WERI-Rb-1 (cell line): Measurements from ENCODE around the gene SSTR4.

ENCODE experiments used
- DNase-seq: peaks from one replicate; pipeline ENCODE4 v3.0.0-alpha.2; 2020
- H3K27ac ChIP-seq: fragments of 250-450 bp; sonication (Bioruptor Pico); 2 replicates; pipeline ENCODE4 v1.5.1; 2020; ENCODE audit warnings: mild to moderate bottlenecking, moderate library complexity
- H3K27me3 ChIP-seq: fragments of 250-450 bp; sonication (Bioruptor Pico); 2 replicates; pipeline ENCODE4 v1.5.1; 2021; ENCODE audit warnings: mild to moderate bottlenecking, low read depth, moderate library complexity; ENCODE audit not compliant: insufficient read depth, severe bottlenecking
- H3K36me3 ChIP-seq: fragments of 250-450 bp; sonication (Bioruptor Pico); 2 replicates; pipeline ENCODE4 v1.5.1; 2020; ENCODE audit warnings: mild to moderate bottlenecking, moderate library complexity
- H3K4me3 ChIP-seq: 2 replicates; pipeline ENCODE4 v1.5.1; 2011; ENCODE audit warnings: low read depth, mild to moderate bottlenecking, control low read depth, low read length
- H3K9me3 ChIP-seq: fragments of 250-450 bp; sonication (Bioruptor Pico); 2 replicates; pipeline ENCODE4 v1.5.1; 2021; ENCODE audit warnings: mild to moderate bottlenecking, moderate library complexity; ENCODE audit not compliant: severe bottlenecking
- TF ChIP-seq, protein P1 (sequence below): IDR thresholded peaks from 2 replicates; pipeline ENCODE4 v1.5.1; 2011; ENCODE audit warnings: low read depth, mild to moderate bottlenecking, control low read depth, inconsistent platforms, low read length

SSTR4 gene

DNA sequence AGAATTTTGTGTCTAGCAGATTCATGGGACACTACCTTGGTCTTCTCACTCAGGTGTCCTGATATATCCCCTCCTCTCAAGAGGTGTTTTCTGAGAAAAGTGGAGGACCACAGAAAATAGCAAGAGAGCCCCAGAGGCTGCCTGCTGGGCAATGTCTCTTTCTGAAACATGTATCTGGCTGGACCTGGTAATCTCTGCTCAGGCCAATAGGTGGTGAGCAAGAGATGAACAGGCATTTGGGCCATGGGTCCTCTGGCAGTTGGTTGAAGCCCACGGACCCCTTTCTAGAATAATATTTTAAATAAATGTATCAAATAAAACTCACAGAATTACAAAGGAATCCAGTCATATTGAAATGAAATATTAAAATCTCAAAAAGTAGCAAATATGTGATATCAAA lies 23.1 kb downstream of the SSTR4 start:
- no peak for DNase-seq
- no peak overlapping the region for H3K27ac ChIP-seq
- peaks cover 70% of the 10 kb centered on the region for H3K27me3 ChIP-seq
- H3K36me3 ChIP-seq = no peaks in the 10 kb centered on the region
- TF ChIP-seq, protein P1, sequence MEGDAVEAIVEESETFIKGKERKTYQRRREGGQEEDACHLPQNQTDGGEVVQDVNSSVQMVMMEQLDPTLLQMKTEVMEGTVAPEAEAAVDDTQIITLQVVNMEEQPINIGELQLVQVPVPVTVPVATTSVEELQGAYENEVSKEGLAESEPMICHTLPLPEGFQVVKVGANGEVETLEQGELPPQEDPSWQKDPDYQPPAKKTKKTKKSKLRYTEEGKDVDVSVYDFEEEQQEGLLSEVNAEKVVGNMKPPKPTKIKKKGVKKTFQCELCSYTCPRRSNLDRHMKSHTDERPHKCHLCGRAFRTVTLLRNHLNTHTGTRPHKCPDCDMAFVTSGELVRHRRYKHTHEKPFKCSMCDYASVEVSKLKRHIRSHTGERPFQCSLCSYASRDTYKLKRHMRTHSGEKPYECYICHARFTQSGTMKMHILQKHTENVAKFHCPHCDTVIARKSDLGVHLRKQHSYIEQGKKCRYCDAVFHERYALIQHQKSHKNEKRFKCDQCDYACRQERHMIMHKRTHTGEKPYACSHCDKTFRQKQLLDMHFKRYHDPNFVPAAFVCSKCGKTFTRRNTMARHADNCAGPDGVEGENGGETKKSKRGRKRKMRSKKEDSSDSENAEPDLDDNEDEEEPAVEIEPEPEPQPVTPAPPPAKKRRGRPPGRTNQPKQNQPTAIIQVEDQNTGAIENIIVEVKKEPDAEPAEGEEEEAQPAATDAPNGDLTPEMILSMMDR = no peak
- peaks cover 3% of the 10 kb centered on the region for H3K9me3 ChIP-seq
- H3K4me3 ChIP-seq = no peak overlapping the region

DNA sequence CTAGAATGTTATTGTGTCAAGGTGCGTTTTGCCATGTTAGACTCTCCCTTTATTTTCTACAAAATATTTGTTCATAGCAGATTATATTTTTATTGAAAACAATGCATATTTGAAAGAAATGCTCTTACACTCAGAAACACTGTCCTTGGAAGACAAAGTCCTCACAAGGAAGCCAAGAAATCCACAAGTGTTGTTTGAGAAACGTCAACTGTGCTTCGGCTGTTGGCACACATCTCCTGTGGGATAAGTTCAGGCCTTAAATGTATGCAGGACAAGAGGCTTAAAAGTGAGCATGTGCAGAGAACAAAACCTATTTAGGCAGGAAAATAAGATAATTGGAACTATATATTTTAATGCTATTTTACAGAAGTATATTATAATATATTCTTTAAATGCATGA lies 23.9 kb downstream of the SSTR4 start:
- DNase-seq = no peak
- TF ChIP-seq, protein P1 = no peak
- H3K27ac ChIP-seq = no peak overlapping the region
- H3K9me3 ChIP-seq = peaks cover 3% of the 10 kb centered on the region
- no peaks in the 10 kb centered on the region for H3K36me3 ChIP-seq
- H3K4me3 ChIP-seq = no peak overlapping the region
- H3K27me3 ChIP-seq = peaks cover 67% of the 10 kb centered on the region

DNA sequence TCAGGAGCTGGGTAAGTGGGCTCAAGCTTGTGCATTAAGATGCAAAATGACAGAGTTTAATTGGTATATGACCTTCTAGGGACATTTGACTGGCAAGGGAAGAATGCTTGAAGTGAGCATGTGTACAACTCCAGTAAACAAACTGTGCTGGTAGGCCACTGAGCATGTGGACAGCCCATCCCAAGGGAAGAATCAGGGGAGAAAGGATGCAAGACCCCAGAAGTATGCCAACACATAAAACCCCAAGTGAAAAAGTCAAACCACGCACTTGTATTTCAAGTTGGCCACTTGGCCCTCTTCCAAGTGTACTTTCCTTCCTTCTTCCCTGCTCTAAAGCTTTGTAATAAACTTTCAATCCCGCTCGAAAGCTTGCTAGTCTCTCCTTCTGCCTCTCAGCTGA lies 24.7 kb downstream of the SSTR4 start:
- H3K27ac ChIP-seq = no peak overlapping the region
- no peak for DNase-seq
- peaks cover 67% of the 10 kb centered on the region for H3K27me3 ChIP-seq
- no peak overlapping the region for H3K4me3 ChIP-seq
- TF ChIP-seq, protein P1 = no peak
- H3K36me3 ChIP-seq = no peaks in the 10 kb centered on the region
- peaks cover 3% of the 10 kb centered on the region for H3K9me3 ChIP-seq

DNA sequence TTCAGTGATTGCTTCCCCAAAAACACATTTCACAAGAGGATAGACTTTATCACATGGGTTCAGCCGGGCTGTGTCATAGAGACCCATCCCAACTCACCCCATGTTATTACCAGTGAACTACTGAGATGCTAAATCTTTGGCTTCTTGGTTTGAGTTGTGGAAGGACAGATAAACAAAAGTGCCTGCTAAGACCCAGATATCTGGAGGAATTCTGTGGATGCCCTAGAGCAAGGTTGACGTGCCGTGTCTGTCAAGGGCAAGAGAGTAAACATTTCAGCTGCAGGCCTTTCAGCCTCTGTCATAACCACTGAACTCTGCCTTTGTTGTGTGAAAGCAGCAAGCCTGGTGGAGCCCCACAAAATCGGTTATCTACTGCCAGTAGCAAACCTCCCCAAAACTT lies 25.5 kb downstream of the SSTR4 start:
- H3K9me3 ChIP-seq = peaks cover 3% of the 10 kb centered on the region
- H3K27ac ChIP-seq = no peak overlapping the region
- H3K27me3 ChIP-seq = peaks cover 74% of the 10 kb centered on the region
- TF ChIP-seq, protein P1 = no peak
- no peaks in the 10 kb centered on the region for H3K36me3 ChIP-seq
- DNase-seq = no peak
- H3K4me3 ChIP-seq = no peak overlapping the region

DNA sequence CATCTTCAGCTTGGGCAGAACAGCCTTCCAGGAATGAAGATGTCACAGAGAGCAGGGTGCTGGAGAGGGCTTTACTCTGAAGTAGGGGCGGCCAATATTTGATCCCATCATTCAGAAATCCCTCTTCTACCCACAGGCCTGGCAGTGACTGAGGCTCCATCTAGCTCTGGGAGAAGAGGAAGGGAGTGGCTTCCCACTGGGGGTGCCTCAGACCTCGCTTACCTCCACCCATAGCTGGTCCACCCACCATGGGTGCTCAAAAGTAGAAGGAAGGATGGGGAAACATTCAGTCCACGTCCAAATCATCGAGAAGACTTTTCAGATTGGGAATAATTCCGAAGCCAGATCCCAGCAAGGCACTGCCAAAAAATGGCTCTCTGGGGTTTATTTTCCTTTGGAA lies 26.1 kb downstream of the SSTR4 start:
- no peak overlapping the region for H3K27ac ChIP-seq
- no peaks in the 10 kb centered on the region for H3K36me3 ChIP-seq
- no peak for DNase-seq
- H3K9me3 ChIP-seq = peaks cover 3% of the 10 kb centered on the region
- H3K27me3 ChIP-seq = peaks cover 78% of the 10 kb centered on the region
- no peak overlapping the region for H3K4me3 ChIP-seq
- TF ChIP-seq, protein P1 = no peak

DNA sequence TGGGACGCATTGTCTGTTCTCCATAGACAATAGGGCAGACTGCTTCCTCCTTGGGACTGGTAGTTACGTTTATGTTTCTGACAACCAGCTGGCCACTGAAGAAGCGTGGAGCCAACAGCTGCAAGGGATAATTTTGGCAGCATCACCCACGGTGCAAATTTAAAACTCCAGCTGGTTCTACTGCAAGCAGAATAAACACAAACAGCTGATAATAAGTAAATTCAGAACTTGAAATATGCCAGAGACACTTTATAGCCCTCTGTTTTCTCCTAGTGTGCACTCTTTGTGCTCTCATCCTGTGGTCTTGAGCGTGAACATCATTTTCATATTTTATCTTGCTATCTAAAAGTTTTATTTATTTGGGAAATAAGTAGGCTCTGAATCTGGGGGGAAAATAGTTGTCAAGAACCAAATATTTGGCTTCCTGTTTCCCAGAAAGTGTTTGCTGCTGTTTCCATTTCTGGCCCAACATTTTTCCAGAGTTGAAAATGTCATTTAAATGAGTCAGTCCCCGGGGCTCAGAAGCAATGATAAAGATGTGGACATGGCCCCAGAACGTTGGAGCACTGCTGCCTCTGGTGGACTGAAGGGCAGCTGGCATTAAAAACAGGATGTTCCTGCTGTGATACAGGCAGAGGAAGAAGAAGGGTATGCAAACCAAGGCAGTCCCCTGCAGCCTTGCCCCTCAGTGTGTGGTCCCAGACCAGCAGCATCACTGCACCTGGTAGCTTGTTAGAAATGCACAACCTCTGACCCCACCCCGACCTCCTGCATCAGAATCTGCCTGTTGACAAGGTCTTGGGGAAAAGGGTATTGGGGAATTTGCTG lies 26.8 kb downstream of the SSTR4 start:
- Histone ChIP-seq H3K27ac (no peak overlapping the region), H3K9me3 (no peaks in the 10 kb centered on the region), H3K36me3 (no peaks in the 10 kb centered on the region), H3K4me3 (no peak overlapping the region), H3K27me3 (peaks cover 80% of the 10 kb centered on the region)
- DNase-seq = no peak
- TF ChIP-seq, protein P1 = 0 out of 2 replicates have a peak, but pooled peaks have one; percentile 13
